ENCODE results near the gene ERBB3.

The ERBB3 gene

GRCh38 chr12:56116267-56117081 is 36.5 kb downstream of the ERBB3 start, which contains the start of gene RPL41:
Gene RPL41 (plus strand): TSS chr12:56116633.
- peak; percentile 97 to 98 (median 98) for DNase-seq

- DNase-seq = peak in 2 of 4 experiments; percentile 21 to 29
These were observed 37.2 kb downstream of the ERBB3 start for GRCh38 chr12:56117082-56117706.

- peak; percentile 98 to 100 (median 98) for DNase-seq
These were observed 38.1 kb downstream of the ERBB3 start, which contains the start of gene ZC3H10 for GRCh38 chr12:56117778-56118687. Gene ZC3H10 (plus strand): TSS chr12:56118266. CDS start chr12:56120563, 2,297 bp downstream.

GRCh38 chr12:56118688-56119357 is 38.9 kb downstream of the ERBB3 start:
- peak; percentile 45 to 67 (median 62) for DNase-seq

GRCh38 chr12:56119361-56119796 is 39.4 kb downstream of the ERBB3 start:
- DNase-seq = peak; percentile 80 to 91 (median 87)

- no peak for DNase-seq
These were observed 40.3 kb downstream of the ERBB3 start for GRCh38 chr12:56120158-56120846.

- no peak for DNase-seq
These were observed 41.4 kb downstream of the ERBB3 start for GRCh38 chr12:56121204-56121870.

GRCh38 chr12:56122637-56123036 is 42.7 kb downstream of the ERBB3 start:
- no peak for DNase-seq

GRCh38 chr12:56124133-56124532 is 44.2 kb downstream of the ERBB3 start:
- DNase-seq = no peak

GRCh38 chr12:56126732-56127239 is 46.8 kb downstream of the ERBB3 start:
- DNase-seq = peak; percentile 19 to 65 (median 47)

- no peak for DNase-seq
These were observed 47.5 kb downstream of the ERBB3 start for GRCh38 chr12:56127485-56127887.

GRCh38 chr12:56127888-56128669 is 48.1 kb downstream of the ERBB3 start, which contains the start of gene ESYT1:
Gene ESYT1 (plus strand): TSS chr12:56128267. CDS start chr12:56128320, 53 bp downstream.
- DNase-seq = peak; percentile 99 to 100 (median 99)

- peak; percentile 19 to 55 (median 43) for DNase-seq
These were observed 48.8 kb downstream of the ERBB3 start for GRCh38 chr12:56128670-56129205.

GRCh38 chr12:56129206-56129941 is 49.4 kb downstream of the ERBB3 start:
- DNase-seq = peak; percentile 39 to 78 (median 58)

GRCh38 chr12:56129942-56130495 is 50.1 kb downstream of the ERBB3 start:
- DNase-seq = peak in 1 of 4 experiments; percentile 17

- DNase-seq = no peak
These were observed 50.9 kb downstream of the ERBB3 start for GRCh38 chr12:56130876-56131275.

- DNase-seq = no peak
These were observed 54.9 kb downstream of the ERBB3 start for GRCh38 chr12:56134897-56135296.

Measured in suppressor macrophage (primary cell).